ENCODE measurements around the gene MAP7.

GRCh38 chr6:136331461-136331860 is 218.8 kb downstream of the MAP7 start:
- TF ChIP-seq JUND (CRISPR knock-in tag; IDR thresholded peaks at IDR 0.05): no peak
- TF ChIP-seq FOXA3 (CRISPR knock-in tag; IDR thresholded peaks at IDR 0.05): no peak
- no peak for TF ChIP-seq GABPA (IDR thresholded peaks at IDR 0.05; ENCODE audit: low read depth, low read length)
- TF ChIP-seq GABPA (CRISPR knock-in tag; IDR thresholded peaks at IDR 0.05; ENCODE audit: low read depth): no peak
- TF ChIP-seq, protein P1, sequence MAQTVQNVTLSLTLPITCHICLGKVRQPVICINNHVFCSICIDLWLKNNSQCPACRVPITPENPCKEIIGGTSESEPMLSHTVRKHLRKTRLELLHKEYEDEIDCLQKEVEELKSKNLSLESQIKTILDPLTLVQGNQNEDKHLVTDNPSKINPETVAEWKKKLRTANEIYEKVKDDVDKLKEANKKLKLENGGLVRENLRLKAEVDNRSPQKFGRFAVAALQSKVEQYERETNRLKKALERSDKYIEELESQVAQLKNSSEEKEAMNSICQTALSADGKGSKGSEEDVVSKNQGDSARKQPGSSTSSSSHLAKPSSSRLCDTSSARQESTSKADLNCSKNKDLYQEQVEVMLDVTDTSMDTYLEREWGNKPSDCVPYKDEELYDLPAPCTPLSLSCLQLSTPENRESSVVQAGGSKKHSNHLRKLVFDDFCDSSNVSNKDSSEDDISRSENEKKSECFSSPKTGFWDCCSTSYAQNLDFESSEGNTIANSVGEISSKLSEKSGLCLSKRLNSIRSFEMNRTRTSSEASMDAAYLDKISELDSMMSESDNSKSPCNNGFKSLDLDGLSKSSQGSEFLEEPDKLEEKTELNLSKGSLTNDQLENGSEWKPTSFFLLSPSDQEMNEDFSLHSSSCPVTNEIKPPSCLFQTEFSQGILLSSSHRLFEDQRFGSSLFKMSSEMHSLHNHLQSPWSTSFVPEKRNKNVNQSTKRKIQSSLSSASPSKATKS (CRISPR knock-in tag; IDR thresholded peaks at IDR 0.05): no peak
- TF ChIP-seq POLR2AphosphoS5 (IDR thresholded peaks at IDR 0.05; ENCODE audit: low read depth, low read length): no peak
- TF ChIP-seq ZNF556 (CRISPR knock-in tag; IDR thresholded peaks at IDR 0.05; ENCODE audit: borderline replicate concordance): no peak
- no peak for TF ChIP-seq ZNF607 (CRISPR knock-in tag; IDR thresholded peaks at IDR 0.05; ENCODE audit: borderline replicate concordance)
- TF ChIP-seq RNF2 (conservative IDR thresholded peaks at IDR 0.05; ENCODE audit: low read depth): no peak
- no peak for TF ChIP-seq U2AF1 (optimal IDR thresholded peaks at IDR 0.05; ENCODE audit: low read depth, low read length)
- TF ChIP-seq POLR2A (IDR thresholded peaks at IDR 0.05; ENCODE audit: insufficient read depth in 1 of 2, low read depth in 2 of 2, low read length in 2 of 2): no peak
- no peak for TF ChIP-seq CTCF (CRISPR knock-in tag; IDR thresholded peaks at IDR 0.05)

Measured in HepG2 (cell line).